ENCODE measurements around the gene BPIFB3. TPM values are rescaled to one million over a fixed set of nuclear protein-coding genes. Genes with fewer than 3 reads are reported as not detected.

Gene BPIFB3
- total RNA-seq, 2 donors from 2014 or later: not detected

DNA sequence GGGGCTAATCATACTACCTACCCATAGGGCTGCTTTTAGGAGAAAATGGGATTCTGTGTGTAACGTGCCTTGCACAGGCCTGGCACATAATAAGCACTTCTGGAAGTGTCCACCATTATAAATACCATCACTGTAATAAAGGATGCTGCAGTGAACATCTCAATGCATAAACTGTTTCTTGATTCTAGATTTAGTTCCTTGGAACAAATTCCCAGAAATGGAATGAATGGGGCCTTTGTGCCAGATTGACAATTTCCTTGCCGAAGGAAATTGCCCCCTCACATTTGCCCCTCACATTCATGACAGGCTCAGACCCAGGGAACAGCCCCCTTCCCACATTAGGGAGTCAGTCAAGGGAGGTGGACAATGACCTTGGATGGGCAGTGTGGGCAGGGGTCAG lies 55.0 kb downstream of the BPIFB3 start:
- Mint-ChIP-seq H3K4me1 (peaks cover 11% of the 10 kb centered on the region), H3K36me3 (ENCODE audit: low read depth) (no peaks in the 10 kb centered on the region), H3K4me3 (no peak overlapping the region), H3K9me3 (peaks cover 13% of the 10 kb centered on the region), H3K27me3 (ENCODE audit: insufficient read depth) (peaks cover 8% of the 10 kb centered on the region), H3K27ac (no peak overlapping the region)
- H3K4me1 ChIP-seq (ENCODE audit: control insufficient read depth, insufficient read depth, low read length): peaks cover 5% of the 10 kb centered on the region
- H3K36me3 ChIP-seq (ENCODE audit: control insufficient read depth, insufficient read depth, low read length): no peaks in the 10 kb centered on the region
- no peak overlapping the region for H3K9ac ChIP-seq (ENCODE audit: extremely low read depth, low read length, poor library complexity, severe bottlenecking)
- no peaks in the 10 kb centered on the region for H3K9me3 ChIP-seq (ENCODE audit: control insufficient read depth, low read length)
- 86% methylated on average over 2 of the region's 2 CpGs; no CpG with 5 or more reads in 1 of the 2 experiments for WGBS, 2 experiments (ENCODE audit: insufficient coverage in 1 of 2, insufficient read length in 1 of 2)
- H3K27ac ChIP-seq (ENCODE audit: low read depth, low read length): no peak overlapping the region
- H3K27me3 ChIP-seq (ENCODE audit: control insufficient read depth, insufficient read depth, low read length, poor library complexity, severe bottlenecking): no peaks in the 10 kb centered on the region
- TF ChIP-seq, protein P1, sequence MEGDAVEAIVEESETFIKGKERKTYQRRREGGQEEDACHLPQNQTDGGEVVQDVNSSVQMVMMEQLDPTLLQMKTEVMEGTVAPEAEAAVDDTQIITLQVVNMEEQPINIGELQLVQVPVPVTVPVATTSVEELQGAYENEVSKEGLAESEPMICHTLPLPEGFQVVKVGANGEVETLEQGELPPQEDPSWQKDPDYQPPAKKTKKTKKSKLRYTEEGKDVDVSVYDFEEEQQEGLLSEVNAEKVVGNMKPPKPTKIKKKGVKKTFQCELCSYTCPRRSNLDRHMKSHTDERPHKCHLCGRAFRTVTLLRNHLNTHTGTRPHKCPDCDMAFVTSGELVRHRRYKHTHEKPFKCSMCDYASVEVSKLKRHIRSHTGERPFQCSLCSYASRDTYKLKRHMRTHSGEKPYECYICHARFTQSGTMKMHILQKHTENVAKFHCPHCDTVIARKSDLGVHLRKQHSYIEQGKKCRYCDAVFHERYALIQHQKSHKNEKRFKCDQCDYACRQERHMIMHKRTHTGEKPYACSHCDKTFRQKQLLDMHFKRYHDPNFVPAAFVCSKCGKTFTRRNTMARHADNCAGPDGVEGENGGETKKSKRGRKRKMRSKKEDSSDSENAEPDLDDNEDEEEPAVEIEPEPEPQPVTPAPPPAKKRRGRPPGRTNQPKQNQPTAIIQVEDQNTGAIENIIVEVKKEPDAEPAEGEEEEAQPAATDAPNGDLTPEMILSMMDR (conservative IDR thresholded peaks at IDR 0.05): no peak
- no peak overlapping the region for H3K4me3 ChIP-seq (ENCODE audit: low read length)
- DNase-seq: no peak

GRCh38 chr20:33110147-33110825 lies 56.6 kb downstream of the BPIFB3 start:
- Mint-ChIP-seq H3K27ac (no peak overlapping the region), H3K27me3 (ENCODE audit: insufficient read depth) (peaks cover 14% of the 10 kb centered on the region), H3K9me3 (peaks cover 28% of the 10 kb centered on the region), H3K4me1 (peaks cover 8% of the 10 kb centered on the region), H3K4me3 (no peak overlapping the region), H3K36me3 (ENCODE audit: low read depth) (peaks cover 3% of the 10 kb centered on the region)
- WGBS, 2 experiments (ENCODE audit: insufficient coverage in 1 of 2, insufficient read length in 1 of 2): 94 to 100% methylated on average over 4 to 6 of the region's 8 CpGs
- Histone ChIP-seq H3K27me3 (ENCODE audit: control insufficient read depth, insufficient read depth, low read length, poor library complexity, severe bottlenecking) (no peaks in the 10 kb centered on the region), H3K27ac (ENCODE audit: low read depth, low read length) (no peak overlapping the region), H3K36me3 (ENCODE audit: control insufficient read depth, insufficient read depth, low read length) (no peaks in the 10 kb centered on the region), H3K9me3 (ENCODE audit: control insufficient read depth, low read length) (no peaks in the 10 kb centered on the region), H3K9ac (ENCODE audit: extremely low read depth, low read length, poor library complexity, severe bottlenecking) (no peak overlapping the region), H3K4me3 (ENCODE audit: low read length) (no peak overlapping the region), H3K4me1 (ENCODE audit: control insufficient read depth, insufficient read depth, low read length) (peaks cover 5% of the 10 kb centered on the region)
- TF ChIP-seq, protein P1 (conservative IDR thresholded peaks at IDR 0.05): no peak
- no peak for DNase-seq

DNA sequence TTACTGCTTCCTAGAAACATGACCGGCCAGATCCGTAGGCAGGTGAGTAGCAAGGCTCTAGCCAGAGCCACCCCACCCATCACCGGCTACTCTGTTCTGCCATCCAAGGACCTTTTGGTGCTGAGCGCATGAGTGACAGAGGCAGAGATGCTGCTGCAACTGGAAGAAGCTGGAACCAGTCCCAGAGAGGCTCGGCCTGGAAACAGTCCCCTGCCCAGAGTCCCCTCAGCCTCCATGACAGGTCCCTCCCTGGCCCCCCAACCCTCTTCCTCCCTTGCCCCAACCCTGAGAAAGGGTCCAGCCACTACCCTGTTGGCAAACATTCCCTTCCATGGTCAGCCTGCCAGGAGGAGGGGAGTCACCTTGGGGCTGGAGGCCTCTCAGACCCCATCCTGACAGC lies 57.6 kb downstream of the BPIFB3 start:
- Histone ChIP-seq H3K4me3 (ENCODE audit: low read length) (no peak overlapping the region), H3K36me3 (ENCODE audit: control insufficient read depth, insufficient read depth, low read length) (no peaks in the 10 kb centered on the region), H3K9me3 (ENCODE audit: control insufficient read depth, low read length) (no peaks in the 10 kb centered on the region), H3K27me3 (ENCODE audit: control insufficient read depth, insufficient read depth, low read length, poor library complexity, severe bottlenecking) (no peaks in the 10 kb centered on the region), H3K9ac (ENCODE audit: extremely low read depth, low read length, poor library complexity, severe bottlenecking) (no peak overlapping the region), H3K4me1 (ENCODE audit: control insufficient read depth, insufficient read depth, low read length) (no peaks in the 10 kb centered on the region), H3K27ac (ENCODE audit: low read depth, low read length) (no peak overlapping the region)
- H3K27me3 Mint-ChIP-seq (ENCODE audit: insufficient read depth): peaks cover 14% of the 10 kb centered on the region
- 94 to 95% methylated on average over 4 to 5 of the region's 5 CpGs for WGBS, 2 experiments (ENCODE audit: insufficient coverage in 1 of 2, insufficient read length in 1 of 2)
- H3K9me3 Mint-ChIP-seq: peaks cover 33% of the 10 kb centered on the region
- peaks cover 1% of the 10 kb centered on the region for H3K4me1 Mint-ChIP-seq
- no peak for DNase-seq
- no peak overlapping the region for H3K27ac Mint-ChIP-seq
- TF ChIP-seq, protein P1 (conservative IDR thresholded peaks at IDR 0.05): no peak
- no peak overlapping the region for H3K4me3 Mint-ChIP-seq
- H3K36me3 Mint-ChIP-seq (ENCODE audit: low read depth): peaks cover 4% of the 10 kb centered on the region

Measured in endodermal cell (in vitro differentiated cells).